ENCODE data around the gene LPAR5. TPM values are rescaled to one million over a fixed set of nuclear protein-coding genes. Genes with fewer than 3 reads are reported as not detected.

Gene LPAR5
- total RNA-seq, 1 experiment from 2014 or later: 14.8 TPM

GRCh38 chr12:6569312-6569711 is 66.4 kb downstream of the LPAR5 start:
- H3K79me2 ChIP-seq (ENCODE audit: low read depth): peaks cover 48% of the 10 kb centered on the region
- no peak overlapping the region for H3K27ac ChIP-seq
- H2AFZ ChIP-seq: no peak overlapping the region
- BruUV-seq (replicated peaks): no TSS peak
- TF ChIP-seq, protein P1, sequence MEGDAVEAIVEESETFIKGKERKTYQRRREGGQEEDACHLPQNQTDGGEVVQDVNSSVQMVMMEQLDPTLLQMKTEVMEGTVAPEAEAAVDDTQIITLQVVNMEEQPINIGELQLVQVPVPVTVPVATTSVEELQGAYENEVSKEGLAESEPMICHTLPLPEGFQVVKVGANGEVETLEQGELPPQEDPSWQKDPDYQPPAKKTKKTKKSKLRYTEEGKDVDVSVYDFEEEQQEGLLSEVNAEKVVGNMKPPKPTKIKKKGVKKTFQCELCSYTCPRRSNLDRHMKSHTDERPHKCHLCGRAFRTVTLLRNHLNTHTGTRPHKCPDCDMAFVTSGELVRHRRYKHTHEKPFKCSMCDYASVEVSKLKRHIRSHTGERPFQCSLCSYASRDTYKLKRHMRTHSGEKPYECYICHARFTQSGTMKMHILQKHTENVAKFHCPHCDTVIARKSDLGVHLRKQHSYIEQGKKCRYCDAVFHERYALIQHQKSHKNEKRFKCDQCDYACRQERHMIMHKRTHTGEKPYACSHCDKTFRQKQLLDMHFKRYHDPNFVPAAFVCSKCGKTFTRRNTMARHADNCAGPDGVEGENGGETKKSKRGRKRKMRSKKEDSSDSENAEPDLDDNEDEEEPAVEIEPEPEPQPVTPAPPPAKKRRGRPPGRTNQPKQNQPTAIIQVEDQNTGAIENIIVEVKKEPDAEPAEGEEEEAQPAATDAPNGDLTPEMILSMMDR (conservative IDR thresholded peaks at IDR 0.05): no peak
- no peak for TF ChIP-seq EZH2 (IDR thresholded peaks at IDR 0.05; ENCODE audit: low read depth)
- CTCF ChIA-PET: no interaction called here
- H4K20me1 ChIP-seq (ENCODE audit: insufficient read depth): peaks cover 6% of the 10 kb centered on the region; the same call in 1 of the 2 replicates
- H3K4me1 ChIP-seq (replicated peaks; ENCODE audit: insufficient read depth): peaks cover 16% of the 10 kb centered on the region
- H3K27me3 ChIP-seq (ENCODE audit: insufficient read depth, low read depth): no peaks in the 10 kb centered on the region
- no peaks in the 10 kb centered on the region for H3K9me3 ChIP-seq (ENCODE audit: insufficient read depth, low read depth)
- peak overlapping the region; percentile 80 for H3K4me2 ChIP-seq
- no peaks in the 10 kb centered on the region for H3K9me2 ChIP-seq (ENCODE audit: insufficient read depth)
- peak in 1 of 2 experiments; percentile 25 for DNase-seq
- intact Hi-C loops (cut with micrococcal nuclease; ENCODE audit: unreplicated experiment): loop anchor here (5.0 kb wide), 4 partner anchors 118 to 582 kb away; partner anchors contain the start of genes CDCA3, P3H3, USP5 and ZNF384
- H3K4me3 ChIP-seq: peak overlapping the region; percentile 82; the same call in 1 of the 2 replicates
- peaks cover 46% of the 10 kb centered on the region for H3K36me3 ChIP-seq (ENCODE audit: low read depth)
- POLR2A ChIA-PET (ENCODE audit: unreplicated experiment): no interaction called here
- peaks cover 85% of the 10 kb centered on the region for H3F3A ChIP-seq (ENCODE audit: insufficient read depth, low read depth)

Other genes with a start within 250 kb of the LPAR5 start
- not detected in 2 replicates for gene CD27, start 191.0 kb downstream of the LPAR5 start, total RNA-seq (2021)
- 26.0 and 27.8 TPM in 2 replicates for gene TAPBPL, start 183.9 kb downstream of the LPAR5 start, total RNA-seq (2021)
- 7.7 and 9.1 TPM in 2 replicates for gene VAMP1, start 165.3 kb downstream of the LPAR5 start, total RNA-seq (2021)
- 432 and 456 TPM in 2 replicates for gene MRPL51, start 142.7 kb downstream of the LPAR5 start, total RNA-seq (2021)
- gene NCAPD2, start 141.9 kb downstream of the LPAR5 start, total RNA-seq (2021): 220 and 266 TPM in 2 replicates
- gene GAPDH, start 101.4 kb downstream of the LPAR5 start, total RNA-seq (2021): 6,143 and 8,169 TPM in 2 replicates
- gene IFFO1, start 79.9 kb downstream of the LPAR5 start, total RNA-seq (2021): 0.65 and 0.70 TPM in 2 replicates
- gene NOP2, start 67.7 kb downstream of the LPAR5 start, total RNA-seq (2021): 97.5 and 101 TPM in 2 replicates
- gene CHD4, start 28.6 kb downstream of the LPAR5 start, total RNA-seq (2021): 359 and 373 TPM in 2 replicates
- gene ACRBP, start 11.5 kb upstream of the LPAR5 start, total RNA-seq (2021): 4.2 and 6.1 TPM in 2 replicates
- 87.6 and 88.7 TPM in 2 replicates for gene ING4, start 27.2 kb upstream of the LPAR5 start, total RNA-seq (2021)
- gene ZNF384, start 53.4 kb upstream of the LPAR5 start, total RNA-seq (2021): 74.3 and 106 TPM in 2 replicates
- gene PIANP, start 64.9 kb upstream of the LPAR5 start, total RNA-seq (2021): not detected in 2 replicates
- gene COPS7A, start 88.1 kb upstream of the LPAR5 start, total RNA-seq (2021): 88.7 and 116 TPM in 2 replicates
- gene MLF2, start 117.2 kb upstream of the LPAR5 start, total RNA-seq (2021): 349 and 379 TPM in 2 replicates
- 633 and 910 TPM in 2 replicates for gene PTMS, start 130.4 kb upstream of the LPAR5 start, total RNA-seq (2021)
- 9.4 and 10.5 TPM in 2 replicates for gene LAG3, start 136.6 kb upstream of the LPAR5 start, total RNA-seq (2021)
- 1.0 and 3.2 TPM in 2 replicates for gene CD4, start 153.6 kb upstream of the LPAR5 start, total RNA-seq (2021)
- 2.4 and 3.8 TPM in 2 replicates for gene GPR162, start 185.9 kb upstream of the LPAR5 start, total RNA-seq (2021)
- gene P3H3, start 192.4 kb upstream of the LPAR5 start, total RNA-seq (2021): 0.45 and 0.52 TPM in 2 replicates
- gene GNB3, start 205.0 kb upstream of the LPAR5 start, total RNA-seq (2021): not detected in 2 replicates
- 104 and 125 TPM in 2 replicates for gene CDCA3, start 215.3 kb upstream of the LPAR5 start, total RNA-seq (2021)
- gene USP5, start 216.2 kb upstream of the LPAR5 start, total RNA-seq (2021): 267 and 308 TPM in 2 replicates
- 1,080 and 1,199 TPM in 2 replicates for gene TPI1, start 231.6 kb upstream of the LPAR5 start, total RNA-seq (2021)
- gene SPSB2, start 237.3 kb upstream of the LPAR5 start, total RNA-seq (2021): 28.9 and 30.1 TPM in 2 replicates

All from PC-9 (cell line).